GM19467 (cell line): ENCODE measurements around the gene DNAJB13.

Experiments
- ATAC-seq: cut with Tn5 transposase; IDR thresholded peaks from one replicate; pipeline ENCODE4 v1.9.1; 2021; ENCODE audit warnings: mild to moderate bottlenecking, moderate library complexity; ENCODE audit not compliant: unreplicated experiment

The DNAJB13 gene

DNA sequence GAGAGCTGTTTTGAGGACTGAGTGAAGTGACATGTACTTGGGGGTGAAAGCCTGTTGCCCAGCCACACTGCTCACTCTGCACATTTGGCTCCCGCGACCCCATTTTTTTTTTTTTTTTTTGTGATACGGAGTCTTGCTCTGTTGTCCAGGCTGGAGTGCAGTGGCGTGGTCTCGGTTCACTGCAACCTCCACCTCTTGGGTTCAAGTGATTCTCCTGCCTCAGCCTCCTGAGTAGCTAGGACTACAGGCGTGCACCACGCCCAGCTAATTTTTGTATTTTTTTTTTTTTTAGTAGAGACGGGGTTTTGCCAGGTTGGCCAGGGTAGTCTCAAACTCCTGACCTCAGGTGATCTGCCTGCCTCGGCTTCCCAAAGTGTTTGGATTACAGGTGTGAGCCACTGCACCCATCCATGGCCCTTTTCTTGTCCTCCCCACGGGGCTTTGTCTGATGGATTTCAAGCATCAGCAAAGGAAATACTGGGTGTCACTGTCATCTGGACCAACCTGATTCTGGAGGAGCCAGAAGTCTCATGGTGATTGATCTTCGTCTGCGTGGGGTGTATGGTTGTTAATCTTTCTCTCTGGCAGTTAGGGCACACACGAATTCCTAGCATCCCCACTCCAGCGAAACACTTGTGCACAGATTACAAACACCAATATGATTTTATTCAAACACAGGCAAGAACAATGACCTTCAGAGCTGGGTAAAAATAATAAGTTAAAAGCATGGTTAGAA lies 61.4 kb downstream of the DNAJB13 start:
- no peak for ATAC-seq

DNA sequence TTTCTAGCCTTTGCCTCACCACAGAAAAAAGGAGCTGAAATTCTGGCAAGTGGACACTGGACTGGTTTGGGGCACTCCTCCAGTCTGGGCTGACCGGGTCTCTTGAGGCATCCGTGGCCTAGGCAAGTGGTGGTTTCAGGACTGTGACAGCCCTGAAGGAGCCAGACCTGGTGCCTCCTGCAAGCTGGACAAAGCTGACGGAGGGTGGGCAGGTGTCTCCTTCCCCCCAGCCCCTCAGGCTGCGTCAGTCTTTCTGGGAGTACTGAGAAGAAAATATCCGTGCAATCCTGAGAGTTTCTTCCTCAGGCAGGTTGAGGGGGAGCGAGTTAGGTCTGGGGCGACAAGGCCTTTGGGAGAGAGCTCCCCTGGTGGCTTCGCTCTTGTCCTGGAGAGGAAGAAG lies 62.3 kb downstream of the DNAJB13 start:
- ATAC-seq, result no peak

- no peak for ATAC-seq
These were observed 64.1 kb downstream of the DNAJB13 start for GRCh38 chr11:74014880-74015279.

- no peak for ATAC-seq
These were observed 65.3 kb downstream of the DNAJB13 start for GRCh38 chr11:74015919-74016684.

- no peak for ATAC-seq
These were observed 66.8 kb downstream of the DNAJB13 start for GRCh38 chr11:74017631-74018030.

DNA sequence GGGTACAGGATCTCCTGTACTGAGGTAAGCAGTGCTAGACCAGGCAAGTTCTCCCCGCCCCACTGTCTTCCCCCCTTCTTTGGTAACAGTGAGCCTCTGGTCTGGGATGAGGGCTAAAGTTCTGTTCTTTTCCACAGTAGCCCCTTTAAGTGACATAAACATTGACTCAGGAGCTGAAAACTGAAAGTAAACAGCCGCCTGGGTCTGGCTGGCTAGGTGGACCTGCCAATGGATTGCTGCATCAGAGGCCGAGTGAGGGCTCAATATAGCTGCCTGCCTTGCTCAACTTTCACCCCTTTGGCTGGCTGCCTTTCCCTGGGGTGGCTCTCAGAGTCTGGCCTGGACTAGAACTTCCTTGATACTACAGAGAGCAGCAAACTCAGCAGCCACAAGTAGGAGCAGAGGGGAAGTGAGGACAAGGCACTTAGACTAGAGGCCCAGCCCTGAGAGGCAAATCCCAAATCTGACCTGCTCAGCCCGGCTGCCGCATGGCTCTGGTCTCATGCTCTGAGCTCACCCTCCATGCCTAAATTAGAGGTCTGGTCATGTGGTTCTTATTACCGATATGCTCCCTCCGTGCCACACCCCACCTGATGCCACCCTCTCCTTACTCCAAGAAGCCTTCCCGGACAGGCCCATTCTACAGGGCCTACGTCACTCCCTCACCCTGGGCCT lies 67.6 kb downstream of the DNAJB13 start:
- no peak for ATAC-seq

GRCh38 chr11:74019104-74019738 lies 68.4 kb downstream of the DNAJB13 start:
- ATAC-seq, result no peak

DNA sequence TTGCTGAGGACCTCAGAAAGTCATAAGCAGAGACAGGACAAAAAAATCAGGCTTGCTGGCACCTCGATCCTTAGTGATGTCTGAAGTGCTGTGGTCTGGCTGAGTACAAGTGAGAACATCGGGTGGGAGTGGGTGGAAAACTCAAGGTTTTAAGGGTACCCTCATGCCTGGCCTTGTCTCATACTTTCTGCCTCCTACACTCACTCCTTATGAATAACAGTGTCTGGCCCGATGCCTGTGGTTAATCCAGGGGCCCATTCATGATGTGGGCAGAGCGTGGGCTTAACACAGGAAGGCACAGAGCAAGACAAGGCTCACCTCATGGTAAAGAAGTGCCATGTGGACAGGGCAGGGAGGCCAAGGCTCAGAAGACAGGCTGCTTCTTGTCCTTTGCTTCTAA lies 69.0 kb downstream of the DNAJB13 start:
- no peak for ATAC-seq
